HEK293T (cell line): ENCODE measurements around the gene PHKB.

ENCODE experiments used
- ELF4 ChIP-seq: fragments of 450-650 bp; IDR thresholded peaks from 2 replicates; pipeline ENCODE4 v1.6.1; 2017; ENCODE audit warnings: antibody characterized with exemption
- FOXK2 ChIP-seq: fragments of 450-650 bp; IDR thresholded peaks from 2 replicates; pipeline ENCODE4 v1.6.1; 2016; ENCODE audit warnings: mild to moderate bottlenecking
- FOXM1 ChIP-seq: fragments of 450-650 bp; IDR thresholded peaks from 2 replicates; pipeline ENCODE4 v1.6.1; 2017; ENCODE audit warnings: mild to moderate bottlenecking, borderline replicate concordance
- NFRKB ChIP-seq: fragments of 450-650 bp; IDR thresholded peaks from 2 replicates; pipeline ENCODE4 v1.6.1; 2016; ENCODE audit warnings: mild to moderate bottlenecking, moderate library complexity
- SP1 ChIP-seq: fragments of 450-650 bp; IDR thresholded peaks from 2 replicates; pipeline ENCODE4 v1.6.1; 2017
- TARDBP ChIP-seq: fragments of 450-650 bp; IDR thresholded peaks from 2 replicates; pipeline ENCODE4 v1.6.1; 2016

GRCh38 chr16:47729701-47730100 is 268.6 kb downstream of the PHKB start:
- TF ChIP-seq TARDBP (no peak), SP1 (no peak), FOXM1 (no peak), ELF4 (no peak), NFRKB (no peak), FOXK2 (no peak)
